Liver (tissue), 3 donors: ENCODE data around the gene KRT222.

ENCODE experiments used
- GABPA ChIP-seq, 2 donors: IDR thresholded peaks in 1 of 2; conservative IDR thresholded peaks in 1 of 2; 2 replicates each; pipeline ENCODE4 v1.6.1; 2016; ENCODE audit warnings: antibody characterized with exemption in 2 of 2, mild to moderate bottlenecking in 1 of 2, moderate library complexity in 1 of 2
- JUND ChIP-seq, 2 donors: IDR thresholded peaks; 2 replicates each; pipeline ENCODE4 v1.6.1; 2016; ENCODE audit warnings: antibody characterized with exemption in 2 of 2
- TAF1 ChIP-seq: conservative IDR thresholded peaks from 2 replicates; pipeline ENCODE4 v1.6.1; 2016; ENCODE audit warnings: antibody characterized with exemption, mild to moderate bottlenecking
- TF ChIP-seq, protein P1 (sequence below): fragments of 150-350 bp; IDR thresholded peaks from 2 replicates; pipeline ENCODE4 v1.5.1; 2017; ENCODE audit warnings: improper control_type of control experiment, low read depth, low read length; ENCODE audit not compliant: missing input control
- TF ChIP-seq, protein P2 (sequence below): IDR thresholded peaks from 2 replicates; pipeline ENCODE4 v1.6.1; 2016; ENCODE audit warnings: antibody characterized with exemption, mild to moderate bottlenecking
- donor health status: healthy.
- donor health status: healthy.

DNA sequence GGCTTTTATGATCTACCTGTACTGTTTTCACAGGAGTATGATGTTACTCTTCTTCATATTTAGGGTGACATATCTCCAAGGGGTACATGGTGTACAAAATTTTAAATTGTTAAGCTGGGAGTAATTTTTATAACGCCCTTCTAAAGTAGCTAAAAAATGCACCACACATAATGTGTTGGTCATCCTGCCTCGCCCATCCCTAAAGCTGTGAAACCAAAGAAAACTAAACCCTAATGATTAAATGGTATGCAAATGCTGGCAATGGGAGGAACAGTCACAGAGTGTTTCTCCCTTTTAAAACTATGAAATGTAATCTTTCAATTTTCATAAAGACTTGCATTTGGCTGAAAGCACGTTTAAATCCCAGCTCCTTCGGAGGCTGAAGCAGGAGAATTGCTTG is 40.6 kb upstream of the KRT222 start:
- TF ChIP-seq, protein P1, sequence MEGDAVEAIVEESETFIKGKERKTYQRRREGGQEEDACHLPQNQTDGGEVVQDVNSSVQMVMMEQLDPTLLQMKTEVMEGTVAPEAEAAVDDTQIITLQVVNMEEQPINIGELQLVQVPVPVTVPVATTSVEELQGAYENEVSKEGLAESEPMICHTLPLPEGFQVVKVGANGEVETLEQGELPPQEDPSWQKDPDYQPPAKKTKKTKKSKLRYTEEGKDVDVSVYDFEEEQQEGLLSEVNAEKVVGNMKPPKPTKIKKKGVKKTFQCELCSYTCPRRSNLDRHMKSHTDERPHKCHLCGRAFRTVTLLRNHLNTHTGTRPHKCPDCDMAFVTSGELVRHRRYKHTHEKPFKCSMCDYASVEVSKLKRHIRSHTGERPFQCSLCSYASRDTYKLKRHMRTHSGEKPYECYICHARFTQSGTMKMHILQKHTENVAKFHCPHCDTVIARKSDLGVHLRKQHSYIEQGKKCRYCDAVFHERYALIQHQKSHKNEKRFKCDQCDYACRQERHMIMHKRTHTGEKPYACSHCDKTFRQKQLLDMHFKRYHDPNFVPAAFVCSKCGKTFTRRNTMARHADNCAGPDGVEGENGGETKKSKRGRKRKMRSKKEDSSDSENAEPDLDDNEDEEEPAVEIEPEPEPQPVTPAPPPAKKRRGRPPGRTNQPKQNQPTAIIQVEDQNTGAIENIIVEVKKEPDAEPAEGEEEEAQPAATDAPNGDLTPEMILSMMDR: no peak
- TF ChIP-seq JUND (IDR thresholded peaks at IDR 0.05) (no peak), TAF1 (no peak), GABPA (IDR thresholded peaks at IDR 0.05 in 1 of 2, conservative IDR thresholded peaks at IDR 0.05 in 1 of 2) (no peak)
- TF ChIP-seq, protein P2, sequence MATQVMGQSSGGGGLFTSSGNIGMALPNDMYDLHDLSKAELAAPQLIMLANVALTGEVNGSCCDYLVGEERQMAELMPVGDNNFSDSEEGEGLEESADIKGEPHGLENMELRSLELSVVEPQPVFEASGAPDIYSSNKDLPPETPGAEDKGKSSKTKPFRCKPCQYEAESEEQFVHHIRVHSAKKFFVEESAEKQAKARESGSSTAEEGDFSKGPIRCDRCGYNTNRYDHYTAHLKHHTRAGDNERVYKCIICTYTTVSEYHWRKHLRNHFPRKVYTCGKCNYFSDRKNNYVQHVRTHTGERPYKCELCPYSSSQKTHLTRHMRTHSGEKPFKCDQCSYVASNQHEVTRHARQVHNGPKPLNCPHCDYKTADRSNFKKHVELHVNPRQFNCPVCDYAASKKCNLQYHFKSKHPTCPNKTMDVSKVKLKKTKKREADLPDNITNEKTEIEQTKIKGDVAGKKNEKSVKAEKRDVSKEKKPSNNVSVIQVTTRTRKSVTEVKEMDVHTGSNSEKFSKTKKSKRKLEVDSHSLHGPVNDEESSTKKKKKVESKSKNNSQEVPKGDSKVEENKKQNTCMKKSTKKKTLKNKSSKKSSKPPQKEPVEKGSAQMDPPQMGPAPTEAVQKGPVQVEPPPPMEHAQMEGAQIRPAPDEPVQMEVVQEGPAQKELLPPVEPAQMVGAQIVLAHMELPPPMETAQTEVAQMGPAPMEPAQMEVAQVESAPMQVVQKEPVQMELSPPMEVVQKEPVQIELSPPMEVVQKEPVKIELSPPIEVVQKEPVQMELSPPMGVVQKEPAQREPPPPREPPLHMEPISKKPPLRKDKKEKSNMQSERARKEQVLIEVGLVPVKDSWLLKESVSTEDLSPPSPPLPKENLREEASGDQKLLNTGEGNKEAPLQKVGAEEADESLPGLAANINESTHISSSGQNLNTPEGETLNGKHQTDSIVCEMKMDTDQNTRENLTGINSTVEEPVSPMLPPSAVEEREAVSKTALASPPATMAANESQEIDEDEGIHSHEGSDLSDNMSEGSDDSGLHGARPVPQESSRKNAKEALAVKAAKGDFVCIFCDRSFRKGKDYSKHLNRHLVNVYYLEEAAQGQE: no peak
